Heart right ventricle (tissue), 16 donors: ENCODE measurements around the gene EWSR1. TPM values are rescaled to one million over a fixed set of nuclear protein-coding genes. Genes with fewer than 3 reads are reported as not detected.

Source experiments
- ATAC-seq, 8 donors: fragments of 200-7000 bp; cut with Tn5 transposase; one replicate each; pipeline ENCODE4 v1.9.1; 2020; ENCODE audit warnings: mild to moderate bottlenecking in 8 of 8, moderate library complexity in 8 of 8, moderate number of reproducible peaks in 1 of 8
- DNase-seq, 2 donors: peaks; one replicate each; pipeline ENCODE4 v3.0.0-alpha.2; 2020
- H3K27ac ChIP-seq, 10 donors: fragments of 200-600 bp; sonication (generic) in 2 of 10; one replicate each; pipeline versions ENCODE4 v1.5.0 to v1.8.0; 2020 to 2022; ENCODE audit warnings: mild to moderate bottlenecking in 3 of 10
- H3K27me3 ChIP-seq, 7 donors: fragments of 200-600 bp; one replicate each; pipeline ENCODE4 v1.8.0; 2021 to 2022; ENCODE audit warnings: mild to moderate bottlenecking in 2 of 7
- H3K36me3 ChIP-seq, 9 donors: fragments of 200-600 bp; sonication (generic) in 1 of 9; one replicate each; pipeline versions ENCODE4 v1.5.0 to v1.8.0; 2020 to 2022; ENCODE audit warnings: mild to moderate bottlenecking in 2 of 9
- H3K4me1 ChIP-seq, 9 donors: fragments of 200-600 bp; sonication (generic) in 1 of 9; one replicate each; pipeline versions ENCODE4 v1.5.0 to v1.8.0; 2020 to 2022; ENCODE audit warnings: mild to moderate bottlenecking in 4 of 9
- H3K4me3 ChIP-seq, 10 donors: fragments of 200-600 bp; sonication (generic) in 2 of 10; one replicate each; pipeline versions ENCODE4 v1.5.0 to v1.8.0; 2020 to 2022; ENCODE audit warnings: mild to moderate bottlenecking in 7 of 10, moderate library complexity in 2 of 10
- H3K9me3 ChIP-seq, 11 donors: fragments of 200-600 bp in 10 of 11; sonication (generic) in 2 of 11; one replicate each; pipeline versions ENCODE4 v1.5.0 to v1.8.0; 2013 to 2022; ENCODE audit warnings: mild to moderate bottlenecking in 2 of 11, control low read depth in 1 of 11, moderate library complexity in 1 of 11
- CTCF ChIP-seq, 9 donors: fragments of 200-600 bp; sonication (generic) in 2 of 9; IDR thresholded peaks; one replicate each; pipeline versions ENCODE4 v1.5.0 to v1.8.0; 2021 to 2022; ENCODE audit warnings: antibody characterized with exemption in 9 of 9, mild to moderate bottlenecking in 5 of 9, moderate library complexity in 1 of 9
- WGBS, 2 donors: extraction: QIAGEN DNeasy Blood & Tissue Kit; methylation state at CpG; one replicate each; pipeline ENCODE4 v1.1.7; 2013; ENCODE audit warnings: inconsistent platforms in 1 of 2; 5-methylcytosine and 5-hydroxymethylcytosine counted together
- intact Hi-C, 10 donors: fragments of 100-400 bp; cut with DNase I; formaldehyde crosslinking; loops; one replicate each; pipeline versions ENCODE4 v1.11.1 to v1.14.2; 2022
- polyA plus RNA-seq, 2 donors: library from polyadenylated mRNA; stranded (reverse); fragments of 200-250 nt; gene quantifications; one replicate each; pipeline ENCODE4 v1.2.3, GENCODE V29; 2013
- total RNA-seq, 10 donors: library from RNA; stranded (reverse); fragmentation: NEBNext Ultra II Directional in 3 of 10; extraction: Animal tissue kit (Norgen Biotek cat#: 25700) in 3 of 10; gene quantifications; one replicate each; pipeline versions ENCODE4 v1.2.1 to v1.2.4, GENCODE V29; 2021 to 2023
- donor health status: Arrhythmogenic right ventricular cardiomyopathy.
- donor health status: ischemic (EF 13 %, LVEDD 7.1; RV severe dilation, severe dysfunction).
- donor health status: healthy with polysubstance abuse.
- donor health status: DM: no; HTN: yes; CAD: no.
- donor health status: DM: no; HTN: no; CAD: no.
- donor health status: ischemic (EF 25% LVEDD 6.9; RV normal size, moderate dysfunction).
- donor health status: ischemic (EF 25% LVEDD 5.7; RV mildly dilated, moderate dysfunction).
- donor health status: healthy.
- donor health status: DM: yes; HTN: yes; CAD: no.
- donor health status: Ischemic cardiomyopathy.
- donor health status: ischemic (EF 35%, LVEDD 5.7; RV mildly dilated, moderate dysfunction).
- donor health status: nonischemic (EF 11% LVEDD 7.7; RV severe dilation, severe dysfunction).
- donor health status: DM: yes; HTN: yes; CAD: no.
- donor health status: PGD.
- donor health status: ischemic (EF 29% LVEDD 5.4; RV normal size, mild dysfunction).
- donor health status: nonischemic (EF 23%, LVEDD 6.1; RV moderate dilation, normal function).

The EWSR1 gene
- total and polyA plus RNA-seq, 12 donors, result 105 to 153 (median 137) TPM

- WGBS, 2 donors, result 67 to 69% methylated on average over 8 of the region's 8 CpGs
- no peaks in the 10 kb centered on the region for H3K27me3 ChIP-seq
- H3K4me1 ChIP-seq, result peaks cover 2 to 18% (median 10%) of the 10 kb centered on the region in 9 donors
- peaks cover 12 to 82% (median 68%) of the 10 kb centered on the region in 9 donors for H3K36me3 ChIP-seq
- intact Hi-C loops, result loop anchor here in 1 of 10 donors (10.0 kb wide), 1 partner anchor 226 kb away; no protein-coding TSS in a partner anchor
- no peak for DNase-seq
- no peak for ATAC-seq
- no peak overlapping the region for H3K4me3 ChIP-seq
- H3K27ac ChIP-seq, result no peak overlapping the region
- TF ChIP-seq CTCF (IDR thresholded peaks at IDR 0.05), result no peak
- H3K9me3 ChIP-seq, result no peaks in the 10 kb centered on the region
Measured at GRCh38 chr22:29298641-29299040, 30.6 kb downstream of the EWSR1 start.

- H3K4me1 ChIP-seq, result peaks cover 2 to 18% (median 10%) of the 10 kb centered on the region in 9 donors
- no peak for TF ChIP-seq CTCF (IDR thresholded peaks at IDR 0.05)
- no peak overlapping the region for H3K4me3 ChIP-seq
- no peaks in the 10 kb centered on the region for H3K27me3 ChIP-seq
- H3K27ac ChIP-seq, result no peak overlapping the region
- ATAC-seq (no peak), DNase-seq (no peak)
- peaks cover 12 to 76% (median 61%) of the 10 kb centered on the region in 9 donors for H3K36me3 ChIP-seq
- no peaks in the 10 kb centered on the region for H3K9me3 ChIP-seq
- intact Hi-C loops, result loop anchor here in 1 of 10 donors (10.0 kb wide), 1 partner anchor 225 kb away; no protein-coding TSS in a partner anchor
- WGBS, 2 donors, result 88 to 89% methylated on average over 19 of the region's 19 CpGs
Measured at GRCh38 chr22:29299136-29299900, 31.2 kb downstream of the EWSR1 start.

GRCh38 chr22:29300467-29300806, 32.4 kb downstream of the EWSR1 start:
- H3K4me1 ChIP-seq, result peaks cover 2 to 20% (median 10%) of the 10 kb centered on the region in 9 donors
- WGBS, 2 donors, result 67 to 69% methylated on average over 4 of the region's 4 CpGs
- no peaks in the 10 kb centered on the region for H3K27me3 ChIP-seq
- no peak for TF ChIP-seq CTCF (IDR thresholded peaks at IDR 0.05)
- DNase-seq (no peak), ATAC-seq (no peak)
- H3K27ac ChIP-seq, result no peak overlapping the region
- H3K36me3 ChIP-seq, result peaks cover 9 to 64% (median 52%) of the 10 kb centered on the region in 9 donors
- no peak overlapping the region for H3K4me3 ChIP-seq
- intact Hi-C loops, result loop anchor here in 1 of 10 donors (5.0 kb wide), 1 partner anchor 57 kb away; no protein-coding TSS in a partner anchor
- H3K9me3 ChIP-seq, result no peaks in the 10 kb centered on the region

GRCh38 chr22:29300807-29301601, 32.9 kb downstream of the EWSR1 start:
- DNase-seq, result no peak
- intact Hi-C loops, result loop anchor here in 1 of 10 donors (5.0 kb wide), 1 partner anchor 56 kb away; no protein-coding TSS in a partner anchor
- H3K4me1 ChIP-seq, result peaks cover 2 to 26% (median 12%) of the 10 kb centered on the region in 9 donors

More at GRCh38 chr22:29300807-29301601, 32.9 kb downstream of the EWSR1 start:
- ATAC-seq, result no peak
- H3K27me3 ChIP-seq, result no peaks in the 10 kb centered on the region
- H3K4me3 ChIP-seq, result no peak overlapping the region
- H3K9me3 ChIP-seq, result no peaks in the 10 kb centered on the region
- 74 to 76% methylated on average over 10 of the region's 10 CpGs for WGBS, 2 donors
- TF ChIP-seq CTCF (IDR thresholded peaks at IDR 0.05), result no peak
- H3K36me3 ChIP-seq, result peaks cover 9 to 59% (median 46%) of the 10 kb centered on the region in 9 donors
- H3K27ac ChIP-seq, result no peak overlapping the region
